Endodermal cell (in vitro differentiated cells): ENCODE measurements around the gene EML5. TPM values are rescaled to one million over a fixed set of nuclear protein-coding genes. Genes with fewer than 3 reads are reported as not detected.
A peak's percentile ranks its signal among the peaks of the same experiment; 100 is the strongest.

Source experiments
- DNase-seq: peaks from one replicate; pipeline ENCODE4 v3.0.0-alpha.2; 2017
- H3K27ac ChIP-seq: 2 replicates; pipeline ENCODE4 v1.5.1; 2013; ENCODE audit warnings: mild to moderate bottlenecking, low read depth, low read length, moderate library complexity
- H3K27me3 ChIP-seq: 2 replicates; pipeline ENCODE4 v1.6.1; 2013; ENCODE audit warnings: mild to moderate bottlenecking, low read length, moderate library complexity; ENCODE audit not compliant: insufficient read depth, control insufficient read depth, poor library complexity, severe bottlenecking
- H3K36me3 ChIP-seq: 2 replicates; pipeline ENCODE4 v1.7.0; 2013; ENCODE audit warnings: mild to moderate bottlenecking, low read length, moderate library complexity; ENCODE audit not compliant: control insufficient read depth, insufficient read depth
- H3K4me1 ChIP-seq: one replicate; pipeline ENCODE4 v1.7.0; 2013; ENCODE audit warnings: low read length; ENCODE audit not compliant: control insufficient read depth, insufficient read depth
- H3K4me3 ChIP-seq: 2 replicates; pipeline ENCODE4 v1.5.1; 2013; ENCODE audit warnings: mild to moderate bottlenecking, low read length, moderate library complexity
- H3K9ac ChIP-seq: 2 replicates; pipeline ENCODE4 v1.6.1; 2013; ENCODE audit warnings: mild to moderate bottlenecking, low read length, moderate library complexity; ENCODE audit not compliant: poor library complexity, severe bottlenecking; ENCODE audit errors: extremely low read depth
- H3K9me3 ChIP-seq: 2 replicates; pipeline ENCODE4 v1.6.1; 2013; ENCODE audit warnings: mild to moderate bottlenecking, low read length, moderate library complexity; ENCODE audit not compliant: control insufficient read depth
- H3K27ac Mint-ChIP-seq: 2 replicates; pipeline ENCODE4 v1.8.0; 2020; ENCODE audit warnings: mixed read lengths
- H3K27me3 Mint-ChIP-seq: 2 replicates; pipeline ENCODE4 v1.8.0; 2021; ENCODE audit warnings: mild to moderate bottlenecking, mixed read lengths; ENCODE audit not compliant: insufficient read depth
- H3K36me3 Mint-ChIP-seq: 2 replicates; pipeline ENCODE4 v1.8.0; 2020; ENCODE audit warnings: low read depth, mixed read lengths
- H3K4me1 Mint-ChIP-seq: 2 replicates; pipeline ENCODE4 v1.8.0; 2020; ENCODE audit warnings: mixed read lengths
- H3K4me3 Mint-ChIP-seq: 2 replicates; pipeline ENCODE4 v1.8.0; 2020; ENCODE audit warnings: mild to moderate bottlenecking, moderate library complexity, mixed read lengths
- H3K9me3 Mint-ChIP-seq: 2 replicates; pipeline ENCODE4 v1.8.0; 2020; ENCODE audit warnings: mild to moderate bottlenecking, mixed read lengths
- WGBS, 2 experiments: methylation state at CpG; one replicate each; pipeline versions ENCODE4 v1.1.5 to v1.1.7; 2013; ENCODE audit warnings: missing lambda C conversion rate in 2 of 2, mixed read lengths in 1 of 2; ENCODE audit not compliant: insufficient coverage in 1 of 2, insufficient read length in 1 of 2; 5-methylcytosine and 5-hydroxymethylcytosine counted together
- total RNA-seq, 2 donors: library from RNA; stranded (reverse); fragmentation: NEBNext Ultra II Directional in 1 of 2; extraction: Animal tissue kit (Norgen Biotek cat#: 25700) in 1 of 2; gene quantifications; 2 replicates in 1 of 2; 3 replicates in 1 of 2; pipeline ENCODE4 v1.2.1, GENCODE V29; 2021
- TF ChIP-seq, protein P1 (sequence below): fragments of 200-600 bp; sonication (generic); conservative IDR thresholded peaks from 2 replicates; pipeline ENCODE4 v1.5.0; 2021; ENCODE audit warnings: antibody characterized with exemption, mild to moderate bottlenecking

EML5 gene
- total RNA-seq, 2 donors from 2014 or later: 1.7 to 2.3 TPM

DNA sequence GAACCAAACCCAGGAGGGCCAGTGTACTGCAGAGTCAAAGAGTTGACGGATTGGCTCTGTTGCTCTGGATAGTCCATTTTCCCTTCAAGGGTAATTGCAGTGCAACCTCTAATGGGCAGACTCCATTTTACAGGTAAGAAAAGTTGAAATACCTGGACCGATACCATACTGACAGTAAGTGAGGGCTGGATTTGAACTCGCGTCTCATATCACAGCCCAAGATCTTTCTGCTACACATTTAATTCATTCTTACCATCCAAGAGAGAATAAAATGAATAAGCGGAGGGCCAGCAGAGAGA, 230.3 kb downstream of the EML5 start:
- Histone ChIP-seq H3K27ac (no peak overlapping the region), H3K9ac (no peak overlapping the region), H3K4me1 (no peaks in the 10 kb centered on the region), H3K36me3 (peaks cover 22% of the 10 kb centered on the region), H3K27me3 (no peaks in the 10 kb centered on the region), H3K4me3 (peak overlapping the region; percentile 96), H3K9me3 (no peaks in the 10 kb centered on the region)
- Mint-ChIP-seq H3K36me3 (peaks cover 15% of the 10 kb centered on the region), H3K27me3 (no peaks in the 10 kb centered on the region), H3K4me1 (peaks cover 9% of the 10 kb centered on the region), H3K9me3 (no peaks in the 10 kb centered on the region), H3K27ac (peak overlapping the region; percentile 84), H3K4me3 (peak overlapping the region; percentile 76)
- TF ChIP-seq, protein P1, sequence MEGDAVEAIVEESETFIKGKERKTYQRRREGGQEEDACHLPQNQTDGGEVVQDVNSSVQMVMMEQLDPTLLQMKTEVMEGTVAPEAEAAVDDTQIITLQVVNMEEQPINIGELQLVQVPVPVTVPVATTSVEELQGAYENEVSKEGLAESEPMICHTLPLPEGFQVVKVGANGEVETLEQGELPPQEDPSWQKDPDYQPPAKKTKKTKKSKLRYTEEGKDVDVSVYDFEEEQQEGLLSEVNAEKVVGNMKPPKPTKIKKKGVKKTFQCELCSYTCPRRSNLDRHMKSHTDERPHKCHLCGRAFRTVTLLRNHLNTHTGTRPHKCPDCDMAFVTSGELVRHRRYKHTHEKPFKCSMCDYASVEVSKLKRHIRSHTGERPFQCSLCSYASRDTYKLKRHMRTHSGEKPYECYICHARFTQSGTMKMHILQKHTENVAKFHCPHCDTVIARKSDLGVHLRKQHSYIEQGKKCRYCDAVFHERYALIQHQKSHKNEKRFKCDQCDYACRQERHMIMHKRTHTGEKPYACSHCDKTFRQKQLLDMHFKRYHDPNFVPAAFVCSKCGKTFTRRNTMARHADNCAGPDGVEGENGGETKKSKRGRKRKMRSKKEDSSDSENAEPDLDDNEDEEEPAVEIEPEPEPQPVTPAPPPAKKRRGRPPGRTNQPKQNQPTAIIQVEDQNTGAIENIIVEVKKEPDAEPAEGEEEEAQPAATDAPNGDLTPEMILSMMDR: no peak
- DNase-seq: no peak
- 56 to 65% methylated on average over 4 to 5 of the region's 5 CpGs for WGBS, 2 experiments

Other genes starting within 250 kb of the EML5 start
- gene PTPN21, start 237.9 kb downstream of the EML5 start, total RNA-seq: 10 to 100 TPM; 23.8 to 45.5 TPM
- 100 to 1,000 TPM; 111 to 142 TPM for gene ZC3H14, start 229.9 kb downstream of the EML5 start, total RNA-seq
- gene TTC8, start 31.7 kb upstream of the EML5 start, total RNA-seq: 10 to 100 TPM; 25.6 to 33.4 TPM